ENCODE results near the gene MYRF.

MYRF gene

DNA sequence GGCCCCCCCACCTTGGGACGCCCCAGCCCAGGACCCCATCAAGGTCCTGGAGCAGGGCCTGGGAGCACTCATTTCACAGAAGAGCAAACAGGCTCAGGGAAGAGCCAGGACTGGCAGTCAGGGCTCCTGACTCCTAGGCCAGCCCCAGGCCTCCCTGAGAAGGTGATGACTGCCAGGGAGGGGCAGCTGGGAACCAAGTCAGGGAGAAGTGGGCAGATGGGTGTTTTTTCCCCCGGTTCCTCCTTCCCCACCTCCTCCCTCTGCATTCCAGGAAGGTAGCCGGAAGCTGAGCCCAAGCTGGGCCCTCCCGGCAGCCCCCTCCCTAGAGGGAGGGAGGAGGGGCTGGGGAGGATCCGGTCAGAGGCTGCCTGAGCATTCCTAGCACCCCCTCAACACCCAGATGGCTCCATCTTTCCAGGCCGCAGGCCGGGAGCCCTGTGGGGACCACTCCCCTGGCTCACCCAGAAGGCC is 19.6 kb downstream of the MYRF start:
- no peak overlapping the region for H3K27ac ChIP-seq
- H3K4me3 ChIP-seq = no peak overlapping the region

DNA sequence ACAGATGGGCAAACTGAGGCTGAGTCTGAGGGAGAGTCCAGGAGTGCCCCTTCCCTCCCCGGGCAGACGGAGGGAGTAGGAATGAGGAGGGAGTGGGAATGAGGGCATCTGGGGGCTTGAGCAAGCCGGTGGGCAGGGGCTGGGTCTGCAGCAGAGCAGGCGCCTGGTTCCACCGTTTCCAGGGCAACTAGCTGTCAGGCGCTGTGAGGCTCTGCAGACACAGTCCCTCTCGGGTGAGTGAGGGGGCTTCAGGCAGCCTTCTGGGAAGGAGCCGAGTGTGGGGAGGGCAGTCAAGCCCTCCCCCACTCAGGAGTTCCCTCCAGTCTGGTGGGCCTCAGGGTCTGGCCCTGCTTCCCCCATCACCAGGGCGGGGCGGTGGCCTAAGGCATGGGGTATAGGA is 20.9 kb downstream of the MYRF start:
- Histone ChIP-seq H3K27ac (no peak overlapping the region), H3K4me3 (no peak overlapping the region)

DNA sequence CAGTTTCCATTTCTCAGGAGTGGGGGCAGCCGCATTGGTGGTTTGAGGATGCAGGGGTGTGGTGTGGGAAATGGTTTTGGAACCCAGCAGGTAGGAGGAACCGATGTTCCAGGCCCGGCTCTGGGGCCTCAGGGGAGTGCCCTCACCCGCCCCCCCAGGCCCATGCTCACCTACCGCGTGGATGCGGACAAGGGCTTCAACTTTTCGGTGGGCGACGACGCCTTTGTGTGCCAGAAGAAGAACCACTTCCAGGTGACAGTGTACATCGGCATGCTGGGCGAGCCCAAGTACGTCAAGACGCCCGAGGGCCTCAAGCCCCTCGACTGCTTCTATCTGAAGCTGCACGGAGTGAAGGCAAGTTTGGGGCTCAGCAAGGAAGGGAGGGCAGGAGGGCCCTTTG is 21.4 kb downstream of the MYRF start:
- Histone ChIP-seq H3K27ac (no peak overlapping the region), H3K4me3 (no peak overlapping the region)

DNA sequence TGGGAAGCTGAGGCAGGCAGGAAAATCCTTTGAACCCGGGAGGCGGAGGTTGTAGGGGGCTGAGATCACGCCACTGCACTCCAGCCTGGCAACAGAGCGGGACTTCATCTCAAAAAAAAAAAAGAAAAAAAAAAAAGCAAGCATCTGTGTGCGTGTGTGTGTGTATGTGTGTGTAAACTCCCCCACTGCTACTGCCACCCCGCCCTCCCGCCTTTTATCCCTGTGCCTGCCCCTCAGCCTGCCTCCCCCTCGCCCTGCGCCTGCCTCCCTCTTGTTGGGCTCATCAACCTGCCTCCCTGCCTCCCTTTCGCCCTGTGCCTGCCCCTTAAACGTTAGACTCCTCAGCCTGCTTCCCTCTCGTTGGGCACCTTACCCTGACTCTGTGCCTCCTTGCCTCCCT is 22.0 kb downstream of the MYRF start:
- Histone ChIP-seq H3K27ac (no peak overlapping the region), H3K4me3 (no peak overlapping the region)

DNA sequence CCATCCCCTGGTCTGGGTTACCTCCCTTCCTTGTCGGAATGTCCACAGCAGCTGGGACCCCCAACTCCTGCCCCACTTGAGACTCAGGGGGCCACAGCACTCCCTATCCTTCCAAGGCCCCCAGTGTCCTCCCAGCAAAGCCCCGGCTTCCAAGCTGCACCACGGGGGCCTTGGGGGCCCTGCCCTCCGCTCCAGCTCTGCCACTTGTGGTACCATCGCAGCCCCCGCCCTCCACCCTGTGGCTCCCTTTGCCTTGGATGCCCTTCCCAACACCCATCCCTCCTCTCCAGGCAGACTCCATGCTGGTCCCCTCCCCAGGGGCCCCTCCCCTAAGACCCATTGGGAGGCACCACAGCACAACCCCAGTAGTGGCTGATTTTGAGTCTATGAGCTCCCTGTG is 22.7 kb downstream of the MYRF start:
- no peak overlapping the region for H3K4me3 ChIP-seq
- H3K27ac ChIP-seq = no peak overlapping the region

DNA sequence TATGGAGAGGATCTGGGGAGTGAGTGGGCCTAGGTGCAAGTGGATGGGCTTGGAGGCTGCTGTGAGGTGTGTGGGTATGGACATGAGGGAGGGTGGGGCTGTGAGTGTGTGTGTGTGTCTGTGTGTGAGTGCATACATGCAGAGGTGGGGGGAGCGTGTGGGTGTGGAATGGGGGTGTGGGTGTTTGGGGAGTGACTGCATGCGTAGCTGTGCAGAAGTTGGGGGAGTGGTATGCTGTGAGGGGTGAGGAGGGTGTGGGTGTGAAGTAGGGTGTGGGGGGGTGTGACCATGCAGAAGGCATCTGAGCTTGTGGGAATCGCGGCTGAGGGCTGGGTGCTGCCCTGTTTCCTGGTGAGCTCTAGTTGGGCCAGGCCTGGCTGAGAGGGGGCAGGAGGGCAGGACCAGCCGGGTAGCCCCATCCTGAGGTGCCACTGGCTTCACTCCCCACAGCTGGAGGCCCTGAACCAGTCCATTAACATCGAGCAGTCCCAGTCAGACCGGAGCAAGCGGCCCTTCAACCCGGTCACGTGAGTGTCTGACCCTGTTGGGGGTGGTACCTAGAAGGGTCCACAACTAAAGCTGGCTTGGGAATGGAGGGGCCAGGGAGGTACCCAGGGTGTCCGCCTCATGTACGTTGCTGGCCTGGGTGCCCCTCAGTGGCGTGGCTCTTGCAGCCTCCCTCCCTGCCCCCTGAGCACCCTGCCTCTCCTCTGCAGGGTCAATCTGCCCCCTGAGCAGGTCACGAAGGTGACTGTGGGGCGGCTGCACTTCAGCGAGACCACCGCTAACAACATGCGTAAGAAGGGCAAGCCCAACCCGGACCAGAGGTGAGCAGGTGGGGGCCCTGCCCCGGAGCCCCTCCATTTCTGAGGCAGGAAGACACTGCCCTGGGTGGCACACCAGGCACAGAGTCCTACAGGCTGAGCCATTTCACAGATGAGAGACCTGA is 23.4 kb downstream of the MYRF start:
- H3K27ac ChIP-seq = no peak overlapping the region

DNA sequence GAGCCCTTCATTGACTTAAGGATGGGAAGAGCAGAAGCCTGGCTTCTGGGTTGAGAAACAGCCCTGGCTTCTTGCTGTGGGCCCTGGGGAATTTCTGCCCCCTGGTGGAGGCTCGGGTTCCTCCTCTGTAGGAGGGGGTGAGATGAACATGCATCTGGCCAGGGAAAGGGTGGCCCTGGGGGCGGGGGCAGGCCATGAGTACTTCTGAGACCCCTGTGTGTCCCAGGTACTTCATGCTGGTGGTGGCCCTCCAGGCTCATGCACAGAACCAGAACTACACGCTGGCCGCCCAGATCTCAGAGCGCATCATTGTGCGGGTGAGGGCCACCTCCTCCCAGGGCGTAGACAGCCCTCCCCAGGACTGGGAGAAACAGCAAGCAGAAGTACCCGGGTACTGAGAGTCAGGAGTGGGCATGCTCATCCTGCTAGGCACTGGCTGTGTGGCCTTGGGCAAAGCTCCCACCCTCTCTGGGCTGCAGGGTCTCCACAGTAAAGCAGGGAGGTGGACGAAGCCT is 24.2 kb downstream of the MYRF start:
- no peak overlapping the region for H3K4me3 ChIP-seq
- no peak overlapping the region for H3K27ac ChIP-seq

More for the DNA sequence above, 23.4 kb downstream of the MYRF start:
- H3K4me3 ChIP-seq = no peak overlapping the region

DNA sequence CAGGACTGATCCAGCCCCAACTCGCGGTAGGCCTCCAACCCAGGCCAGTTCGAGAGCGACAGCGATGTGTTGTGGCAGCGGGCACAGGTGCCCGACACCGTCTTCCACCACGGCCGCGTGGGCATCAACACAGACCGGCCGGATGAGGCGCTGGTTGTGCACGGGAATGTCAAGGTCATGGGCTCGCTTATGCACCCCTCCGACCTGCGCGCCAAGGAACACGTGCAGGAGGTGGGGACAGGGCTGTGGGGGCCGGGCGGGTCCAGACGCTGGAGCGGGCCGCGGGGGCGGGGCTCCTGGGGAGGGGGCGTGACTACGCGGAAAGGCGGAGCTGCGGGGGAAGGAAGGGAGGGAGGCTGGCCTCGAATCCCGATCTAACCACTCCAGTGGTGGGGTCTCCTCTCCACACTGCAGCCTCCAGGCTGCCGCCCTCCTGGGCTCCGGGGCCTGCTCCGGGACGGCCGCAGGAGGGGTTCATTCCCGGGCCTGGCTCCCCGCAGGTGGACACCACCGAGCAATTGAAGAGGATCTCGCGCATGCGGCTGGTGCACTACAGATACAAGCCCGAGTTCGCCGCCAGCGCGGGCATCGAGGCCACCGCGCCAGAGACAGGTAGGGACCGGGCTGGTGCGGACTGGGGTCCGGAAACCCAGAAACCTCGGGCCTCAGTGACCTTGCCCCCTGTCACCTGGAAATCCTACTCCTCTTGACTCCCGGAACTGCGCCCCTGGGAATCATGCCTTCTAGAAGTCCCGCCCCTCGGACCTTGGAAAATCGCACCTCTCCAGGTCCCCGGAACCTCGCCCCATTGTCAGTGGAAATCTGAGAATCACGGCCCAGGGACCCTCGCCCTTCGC is 25.0 kb downstream of the MYRF start:
- Histone ChIP-seq H3K27ac (no peak overlapping the region), H3K4me3 (peak overlapping the region in 4 of 7 experiments; percentile 8 to 38 (median 16))

DNA sequence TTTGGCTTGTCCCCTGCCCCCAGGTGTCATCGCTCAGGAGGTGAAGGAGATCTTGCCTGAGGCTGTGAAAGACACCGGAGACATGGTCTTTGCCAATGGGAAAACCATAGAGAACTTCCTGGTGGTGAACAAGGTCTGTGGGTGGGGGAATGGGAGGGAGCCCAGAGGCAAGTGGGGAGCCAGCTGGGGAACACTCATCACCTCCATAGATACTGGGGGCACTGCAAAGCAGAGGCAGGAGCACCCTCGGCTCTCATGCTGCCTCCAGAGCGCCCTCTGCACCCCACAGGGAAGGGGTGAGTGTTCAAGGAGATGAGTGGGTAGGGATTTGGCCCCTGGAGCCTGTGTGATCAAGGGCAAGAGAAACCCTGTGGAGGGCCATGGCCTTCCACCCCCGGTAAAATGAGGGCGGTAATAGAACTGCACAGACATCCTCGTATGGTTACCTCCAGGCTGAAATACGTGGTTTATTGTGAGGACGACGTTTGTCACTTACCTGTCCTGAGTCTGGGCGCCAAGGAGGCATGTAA is 26.0 kb downstream of the MYRF start:
- no peak overlapping the region for H3K27ac ChIP-seq
- H3K4me3 ChIP-seq = no peak overlapping the region

DNA sequence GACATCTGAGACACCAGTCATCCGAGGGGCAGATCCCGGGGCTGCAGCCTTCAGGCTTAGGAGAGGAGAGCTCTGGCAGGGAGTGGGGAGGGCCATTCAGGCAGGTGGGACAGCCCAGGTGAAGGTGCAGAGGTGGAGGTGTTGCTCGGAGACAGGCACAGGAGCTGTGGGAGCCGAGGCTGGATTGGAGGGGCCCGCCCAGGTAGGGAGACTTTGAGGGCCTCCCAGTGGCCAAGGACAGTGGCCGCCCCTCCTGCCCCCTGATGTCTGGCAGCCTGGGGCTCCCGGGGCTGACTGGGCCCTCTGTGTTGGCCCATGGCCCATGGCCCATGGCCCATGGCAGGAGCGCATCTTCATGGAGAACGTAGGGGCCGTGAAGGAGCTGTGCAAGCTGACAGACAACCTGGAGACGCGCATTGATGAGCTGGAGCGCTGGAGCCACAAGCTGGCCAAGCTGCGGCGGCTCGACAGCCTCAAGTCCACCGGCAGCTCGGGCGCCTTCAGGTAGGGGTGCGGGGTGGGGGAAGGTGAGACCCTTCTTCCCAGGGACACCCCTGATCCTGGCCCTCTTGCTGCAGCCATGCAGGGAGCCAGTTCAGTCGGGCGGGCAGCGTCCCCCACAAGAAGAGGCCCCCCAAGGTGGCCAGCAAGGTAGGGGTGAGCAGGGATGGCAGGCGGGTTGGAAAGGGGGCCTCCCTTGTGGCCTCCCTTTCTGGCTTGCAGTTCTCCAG is 26.6 kb downstream of the MYRF start:
- Histone ChIP-seq H3K4me3 (no peak overlapping the region), H3K27ac (no peak overlapping the region)

DNA sequence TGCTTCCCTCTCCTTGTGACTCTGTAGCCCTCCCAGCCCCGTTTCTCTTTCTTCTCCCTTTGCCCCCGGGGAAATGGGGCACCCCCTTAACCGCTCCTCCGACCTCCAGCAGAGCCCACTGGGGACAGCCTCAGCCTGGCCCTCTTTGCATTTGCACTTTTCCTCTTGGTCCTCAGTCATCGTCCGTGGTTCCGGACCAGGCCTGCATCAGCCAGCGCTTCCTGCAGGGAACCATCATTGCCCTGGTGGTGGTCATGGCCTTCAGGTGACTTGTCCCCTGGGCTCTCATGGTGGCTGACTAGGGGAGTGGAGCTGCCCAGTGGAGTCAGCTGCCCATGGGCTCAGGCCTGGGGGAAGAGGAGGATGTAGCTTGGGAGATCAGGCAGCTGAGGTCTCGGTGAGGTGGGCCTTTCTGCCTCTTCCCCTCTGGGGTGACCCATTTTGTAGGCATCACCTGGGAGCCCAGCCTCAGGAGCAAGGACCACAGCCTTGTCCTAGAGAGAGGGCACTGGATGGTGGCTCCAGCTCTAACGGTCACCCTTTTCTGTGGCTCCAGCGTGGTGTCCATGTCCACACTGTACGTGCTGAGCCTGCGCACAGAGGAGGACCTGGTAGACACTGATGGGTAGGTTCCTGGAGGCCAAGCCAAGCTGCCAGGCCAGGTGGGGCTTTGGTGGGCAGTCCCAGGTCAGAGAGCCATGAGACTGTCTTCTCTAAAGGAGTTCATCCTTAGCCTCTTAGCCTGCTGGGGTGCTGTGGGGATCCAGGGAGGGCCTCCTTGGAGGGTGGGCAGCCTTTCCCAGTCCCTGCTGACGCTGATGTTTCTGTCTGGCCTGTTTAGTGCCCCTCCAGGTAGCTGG is 27.5 kb downstream of the MYRF start:
- Histone ChIP-seq H3K27ac (no peak overlapping the region), H3K4me3 (no peak overlapping the region)

DNA sequence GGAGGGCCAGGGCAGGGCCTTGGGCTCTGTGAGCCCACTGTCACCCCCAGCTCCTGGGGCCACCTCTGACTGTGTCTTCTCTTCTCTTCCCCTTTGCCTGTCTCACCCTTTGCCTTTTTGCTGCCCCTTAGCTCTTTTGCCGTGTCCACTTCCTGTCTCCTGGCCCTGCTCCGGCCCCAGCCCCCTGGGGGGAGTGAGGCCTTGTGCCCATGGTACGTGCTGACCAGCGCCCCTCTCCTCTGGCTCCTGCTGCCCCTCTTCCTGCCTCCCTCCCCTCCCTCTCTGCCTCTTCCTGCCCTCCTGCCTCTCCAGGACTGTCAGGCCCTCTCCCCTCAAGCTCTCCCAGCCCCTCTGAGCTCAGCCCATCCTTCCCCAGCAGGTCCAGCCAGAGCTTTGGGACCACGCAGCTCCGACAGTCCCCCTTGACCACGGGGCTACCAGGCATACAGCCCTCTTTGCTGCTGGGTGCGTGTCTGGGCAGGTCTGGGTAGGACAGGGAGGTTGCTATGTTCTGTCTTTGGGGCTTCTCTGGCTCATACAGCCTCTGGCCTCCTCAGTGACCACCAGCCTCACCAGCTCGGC is 28.2 kb downstream of the MYRF start:
- H3K27ac ChIP-seq = no peak overlapping the region

DNA sequence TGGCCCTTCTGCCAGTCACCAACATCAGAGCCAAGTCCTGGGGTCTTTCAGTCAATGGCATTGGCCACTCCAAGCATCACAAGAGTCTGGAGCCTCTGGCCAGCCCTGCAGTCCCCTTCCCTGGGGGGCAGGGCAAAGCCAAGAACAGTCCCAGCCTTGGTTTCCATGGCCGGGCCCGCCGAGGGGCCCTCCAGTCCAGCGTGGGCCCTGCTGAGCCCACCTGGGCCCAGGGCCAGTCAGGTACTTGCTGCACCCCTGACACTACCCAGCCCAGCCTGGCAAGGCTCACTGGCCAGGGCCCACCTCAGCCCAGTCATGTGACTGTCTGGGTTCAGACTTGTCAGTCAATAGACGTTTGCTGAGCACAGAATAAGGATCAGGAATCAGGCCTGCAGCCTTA is 29.1 kb downstream of the MYRF start:
- no peak overlapping the region for H3K4me3 ChIP-seq
- H3K27ac ChIP-seq = no peak overlapping the region

More for the DNA sequence above, 28.2 kb downstream of the MYRF start:
- no peak overlapping the region for H3K4me3 ChIP-seq

DNA sequence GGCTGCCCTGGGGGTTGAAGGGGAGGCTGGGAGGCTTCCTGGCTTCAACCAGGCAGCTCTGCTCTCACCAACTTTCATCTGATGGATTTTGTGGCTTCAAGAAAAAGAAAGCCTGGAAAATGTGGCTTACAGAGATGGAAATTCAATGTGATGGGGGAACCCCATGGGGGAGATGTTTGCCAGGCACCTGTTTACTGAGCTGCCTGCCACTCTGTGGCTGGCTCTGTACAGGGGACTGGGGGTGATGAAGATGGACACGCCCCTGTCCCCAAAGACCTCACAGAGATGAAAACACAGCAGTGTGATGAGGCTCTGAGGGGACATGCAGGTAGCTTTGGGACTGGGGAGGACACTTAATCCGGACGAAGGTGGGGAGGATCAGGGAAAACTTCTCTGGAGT is 29.9 kb downstream of the MYRF start:
- no peak overlapping the region for H3K27ac ChIP-seq
- H3K4me3 ChIP-seq = no peak overlapping the region

DNA sequence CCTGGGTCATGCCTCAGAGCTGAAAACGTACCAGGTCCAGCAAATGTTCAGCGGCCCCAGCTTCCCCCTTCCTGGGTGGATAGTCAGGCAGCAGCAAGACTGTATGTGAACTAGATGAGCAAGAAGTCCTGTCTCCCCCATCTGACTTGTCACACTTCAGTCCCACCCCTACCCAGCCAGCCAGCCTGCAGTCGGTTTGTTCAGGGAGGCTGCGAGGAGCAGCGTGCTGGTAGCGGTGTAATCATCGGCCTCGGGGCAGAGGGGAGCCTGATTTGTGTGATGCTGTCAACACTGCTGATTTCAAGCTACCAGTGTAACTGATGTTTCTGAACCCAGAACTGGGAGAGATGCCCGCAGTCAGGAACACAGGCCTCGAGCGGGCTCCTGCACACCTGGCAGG is 30.4 kb downstream of the MYRF start:
- no peak overlapping the region for H3K27ac ChIP-seq
- no peak overlapping the region for H3K4me3 ChIP-seq

DNA sequence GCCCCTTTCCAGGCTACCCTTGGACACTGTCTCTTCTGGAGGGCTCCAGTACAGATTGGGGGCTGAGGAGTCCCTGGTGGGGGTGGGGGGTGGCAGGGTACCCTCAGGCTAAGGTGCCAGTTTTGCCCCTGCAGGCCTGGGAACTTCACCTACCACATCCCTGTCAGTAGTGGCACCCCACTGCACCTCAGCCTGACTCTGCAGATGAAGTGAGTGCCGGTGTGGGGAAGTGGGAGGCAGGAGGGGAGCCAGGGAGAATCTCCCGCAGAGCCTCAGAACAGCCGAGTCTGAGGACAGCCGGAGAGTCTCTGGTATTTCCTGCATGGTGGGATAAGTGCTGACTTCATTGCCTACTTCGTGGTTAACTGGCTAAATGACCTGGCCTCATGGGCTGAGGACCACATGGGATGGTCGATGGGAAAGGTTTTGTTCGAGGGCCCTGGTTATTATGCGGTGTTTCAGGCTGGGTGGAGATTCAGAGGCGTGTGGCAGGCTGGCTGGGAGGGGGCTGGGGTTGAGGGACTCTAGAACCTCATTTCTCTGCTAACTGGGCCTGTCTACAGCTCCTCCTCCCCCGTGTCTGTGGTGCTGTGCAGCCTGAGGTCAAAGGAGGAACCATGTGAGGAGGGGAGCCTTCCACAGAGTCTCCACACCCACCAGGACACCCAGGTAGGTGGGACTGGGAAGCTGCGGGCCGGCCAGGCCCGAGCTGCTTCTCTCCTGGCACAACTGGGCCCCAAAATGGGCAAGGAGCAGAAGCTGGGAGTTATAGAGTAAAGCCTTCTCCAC is 31.5 kb downstream of the MYRF start:
- Histone ChIP-seq H3K27ac (no peak overlapping the region), H3K4me3 (no peak overlapping the region)

DNA sequence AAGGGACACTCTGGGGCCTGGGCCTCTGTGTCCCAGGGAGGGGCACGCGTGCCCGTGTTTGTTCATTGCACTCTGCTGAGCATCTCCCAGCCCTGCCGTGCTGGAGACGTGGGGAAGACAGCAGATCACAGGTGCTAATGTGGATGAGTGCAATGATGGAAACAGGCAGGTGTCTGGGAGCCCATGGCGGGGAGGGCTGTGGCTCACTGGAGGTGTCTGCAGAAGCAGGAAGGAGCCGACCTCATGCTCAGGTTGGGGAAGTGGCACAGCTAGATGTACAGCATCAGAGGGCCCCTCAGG is 32.0 kb downstream of the MYRF start:
- no peak overlapping the region for H3K27ac ChIP-seq
- H3K4me3 ChIP-seq = no peak overlapping the region
